NT2/D1 (cell line): ENCODE results near the gene SEC62.

Experiments used
- SUZ12 ChIP-seq: IDR thresholded peaks from 2 replicates; pipeline ENCODE4 v1.6.1; 2011; ENCODE audit not compliant: insufficient read length, insufficient read depth; ENCODE audit errors: extremely low read depth
- YY1 ChIP-seq: IDR thresholded peaks from 2 replicates; pipeline ENCODE4 v1.6.1; 2011; ENCODE audit not compliant: insufficient read length, insufficient read depth
- ZNF274 ChIP-seq: IDR thresholded peaks from 2 replicates; pipeline ENCODE4 v1.6.1; 2011; ENCODE audit warnings: mild to moderate bottlenecking, low read depth, low read length

GRCh38 chr3:170002879-170003278 is 36.3 kb downstream of the SEC62 start:
- no peak for TF ChIP-seq ZNF274
- no peak for TF ChIP-seq YY1
- TF ChIP-seq SUZ12 = no peak
